H9 (cell line): ENCODE results near the gene FABP1. TPM values are rescaled to one million over a fixed set of nuclear protein-coding genes. Genes with fewer than 3 reads are reported as not detected.

Experiments used
- DNase-seq: peaks from one replicate; pipeline ENCODE4 v3.0.0-alpha.2; 2017
- H2AFZ ChIP-seq: one replicate; pipeline ENCODE4 v1.6.1; 2013; ENCODE audit warnings: mild to moderate bottlenecking, low read length, control low read depth, moderate library complexity
- H2AK5ac ChIP-seq: 2 replicates; pipeline ENCODE4 v1.6.1; 2013; ENCODE audit warnings: low read length, control low read depth, mixed read lengths; ENCODE audit not compliant: insufficient read length
- H2BK120ac ChIP-seq: one replicate; pipeline ENCODE4 v1.6.1; 2013; ENCODE audit warnings: low read depth, mild to moderate bottlenecking, low read length, control low read depth, inconsistent platforms; ENCODE audit not compliant: poor library complexity, severe bottlenecking
- H2BK12ac ChIP-seq: 2 replicates; pipeline ENCODE4 v1.6.1; 2013; ENCODE audit warnings: low read length, control low read depth, mixed read lengths, low read depth; ENCODE audit not compliant: insufficient read length
- H2BK15ac ChIP-seq: 2 replicates; pipeline ENCODE4 v1.6.1; 2013; ENCODE audit warnings: low read depth, low read length, control low read depth
- H2BK20ac ChIP-seq: one replicate; pipeline ENCODE4 v1.6.1; 2013; ENCODE audit warnings: low read depth, mild to moderate bottlenecking, low read length, control low read depth, inconsistent platforms; ENCODE audit not compliant: poor library complexity, severe bottlenecking
- H2BK5ac ChIP-seq: 2 replicates; pipeline ENCODE4 v1.6.1; 2013; ENCODE audit warnings: low read length, control low read depth, mixed read lengths; ENCODE audit not compliant: insufficient read length
- H3K14ac ChIP-seq: 2 replicates; pipeline ENCODE4 v1.6.1; 2013; ENCODE audit warnings: low read length, control low read depth; ENCODE audit not compliant: insufficient read depth
- H3K18ac ChIP-seq: 2 replicates; pipeline ENCODE4 v1.6.1; 2013; ENCODE audit warnings: low read depth, mild to moderate bottlenecking, mixed read lengths, low read length, control low read depth; ENCODE audit not compliant: insufficient read length
- H3K23ac ChIP-seq: 2 replicates; pipeline ENCODE4 v1.6.1; 2013; ENCODE audit warnings: low read length, control low read depth, mixed read lengths, low read depth; ENCODE audit not compliant: insufficient read length
- H3K23me2 ChIP-seq: 2 replicates; pipeline ENCODE4 v1.6.1; 2013; ENCODE audit warnings: low read depth, mild to moderate bottlenecking, mixed read lengths, low read length, control low read depth; ENCODE audit not compliant: insufficient read length, poor library complexity, severe bottlenecking
- H3K27ac ChIP-seq: 2 replicates; pipeline ENCODE4 v1.5.1; 2013; ENCODE audit warnings: low read length, control low read depth, mixed read lengths, low read depth; ENCODE audit not compliant: insufficient read length
- H3K27me3 ChIP-seq: 2 replicates; pipeline ENCODE4 v1.6.1; 2013; ENCODE audit warnings: low read length, control low read depth, inconsistent platforms; ENCODE audit not compliant: insufficient read depth
- H3K4ac ChIP-seq: 2 replicates; pipeline ENCODE4 v1.6.1; 2013; ENCODE audit warnings: low read depth, mild to moderate bottlenecking, control low read depth, inconsistent platforms, low read length, moderate library complexity
- H3K4me1 ChIP-seq: 2 replicates; pipeline ENCODE4 v1.6.1; 2013; ENCODE audit warnings: low read length, control low read depth, inconsistent platforms; ENCODE audit not compliant: insufficient read depth
- H3K4me2 ChIP-seq: 2 replicates; pipeline ENCODE4 v1.6.1; 2013; ENCODE audit warnings: low read length, control low read depth, mixed read lengths; ENCODE audit not compliant: insufficient read length, insufficient read depth
- H3K56ac ChIP-seq: 2 replicates; pipeline ENCODE4 v1.6.1; 2013; ENCODE audit warnings: low read depth, mild to moderate bottlenecking, mixed read lengths, low read length, control low read depth; ENCODE audit not compliant: insufficient read length
- H3K79me1 ChIP-seq: 2 replicates; pipeline ENCODE4 v1.6.1; 2013; ENCODE audit warnings: low read depth, mild to moderate bottlenecking, moderate library complexity, low read length, control low read depth, inconsistent platforms; ENCODE audit not compliant: insufficient read depth, poor library complexity, severe bottlenecking
- H3K79me2 ChIP-seq: 2 replicates; pipeline ENCODE4 v1.6.1; 2013; ENCODE audit warnings: low read length, control low read depth, inconsistent platforms; ENCODE audit not compliant: insufficient read depth
- H3K9ac ChIP-seq: 2 replicates; pipeline ENCODE4 v1.6.1; 2013; ENCODE audit warnings: low read length, control low read depth, mixed read lengths; ENCODE audit not compliant: insufficient read length; ENCODE audit errors: extremely low read depth
- H3K9me3 ChIP-seq: one replicate; pipeline ENCODE4 v1.6.1; 2013; ENCODE audit warnings: low read depth, low read length, inconsistent platforms; ENCODE audit not compliant: control insufficient read depth
- H3T11ph ChIP-seq: one replicate; pipeline ENCODE4 v1.6.1; 2013; ENCODE audit warnings: mild to moderate bottlenecking, low read length, control low read depth, inconsistent platforms
- H4K20me1 ChIP-seq: one replicate; pipeline ENCODE4 v1.6.1; 2013; ENCODE audit not compliant: control insufficient read depth, insufficient read length, insufficient read depth
- H4K5ac ChIP-seq: 2 replicates; pipeline ENCODE4 v1.6.1; 2013; ENCODE audit warnings: low read depth, mild to moderate bottlenecking, mixed read lengths, low read length, control low read depth; ENCODE audit not compliant: insufficient read length
- H4K8ac ChIP-seq: replicated peaks from 2 replicates; pipeline ENCODE4 v1.6.1; 2013; ENCODE audit warnings: low read length, control low read depth, mixed read lengths, low read depth; ENCODE audit not compliant: insufficient read length
- H4K91ac ChIP-seq: 2 replicates; pipeline ENCODE4 v1.6.1; 2013; ENCODE audit warnings: low read depth, mild to moderate bottlenecking, moderate library complexity, mixed read lengths, low read length, control low read depth; ENCODE audit not compliant: insufficient read length
- H3K27ac Mint-ChIP-seq, 3 experiments: 2 replicates in 2 of 3; 3 replicates in 1 of 3; pipeline ENCODE4 v1.8.0; 2020 to 2021; ENCODE audit warnings: mixed read lengths in 3 of 3, mild to moderate bottlenecking in 1 of 3, moderate library complexity in 1 of 3
- H3K27me3 Mint-ChIP-seq: 2 replicates; pipeline ENCODE4 v1.8.0; 2021; ENCODE audit warnings: low read depth, mild to moderate bottlenecking, moderate library complexity, mixed read lengths
- H3K36me3 Mint-ChIP-seq, 3 experiments: 2 replicates in 2 of 3; 3 replicates in 1 of 3; pipeline ENCODE4 v1.8.0; 2020 to 2021; ENCODE audit warnings: low read depth in 3 of 3, mixed read lengths in 3 of 3; ENCODE audit not compliant: insufficient read depth in 1 of 3
- H3K4me1 Mint-ChIP-seq, 2 experiments: 2 replicates each; pipeline ENCODE4 v1.8.0; 2020; ENCODE audit warnings: mixed read lengths in 2 of 2
- H3K4me3 Mint-ChIP-seq, 2 experiments: 2 replicates in 1 of 2; 3 replicates in 1 of 2; pipeline ENCODE4 v1.8.0; 2020 to 2021; ENCODE audit warnings: mild to moderate bottlenecking in 2 of 2, mixed read lengths in 2 of 2, moderate library complexity in 1 of 2
- H3K9me3 Mint-ChIP-seq, 2 experiments: 2 replicates in 1 of 2; 3 replicates in 1 of 2; pipeline ENCODE4 v1.8.0; 2020; ENCODE audit warnings: mild to moderate bottlenecking in 2 of 2, mixed read lengths in 2 of 2, moderate library complexity in 1 of 2
- WGBS: extraction: QIAGEN DNeasy Blood & Tissue Kit; methylation state at CpG from one replicate; pipeline ENCODE4 v1.1.7; 2013; ENCODE audit warnings: missing lambda C conversion rate, low lambda C conversion rate, mixed read lengths; ENCODE audit not compliant: insufficient read length; ENCODE audit errors: extremely low coverage; 5-methylcytosine and 5-hydroxymethylcytosine counted together
- total RNA-seq: library from RNA; stranded (reverse); gene quantifications from 2 replicates; pipeline ENCODE4 v1.2.1, GENCODE V29; 2021
- TF ChIP-seq, protein P1 (sequence below): fragments of 200-600 bp; sonication (generic); conservative IDR thresholded peaks from 3 replicates; pipeline ENCODE4 v1.8.0; 2021; ENCODE audit warnings: antibody characterized with exemption, mild to moderate bottlenecking

FABP1 gene
- total RNA-seq, 1 experiment from 2014 or later: not detected

DNA sequence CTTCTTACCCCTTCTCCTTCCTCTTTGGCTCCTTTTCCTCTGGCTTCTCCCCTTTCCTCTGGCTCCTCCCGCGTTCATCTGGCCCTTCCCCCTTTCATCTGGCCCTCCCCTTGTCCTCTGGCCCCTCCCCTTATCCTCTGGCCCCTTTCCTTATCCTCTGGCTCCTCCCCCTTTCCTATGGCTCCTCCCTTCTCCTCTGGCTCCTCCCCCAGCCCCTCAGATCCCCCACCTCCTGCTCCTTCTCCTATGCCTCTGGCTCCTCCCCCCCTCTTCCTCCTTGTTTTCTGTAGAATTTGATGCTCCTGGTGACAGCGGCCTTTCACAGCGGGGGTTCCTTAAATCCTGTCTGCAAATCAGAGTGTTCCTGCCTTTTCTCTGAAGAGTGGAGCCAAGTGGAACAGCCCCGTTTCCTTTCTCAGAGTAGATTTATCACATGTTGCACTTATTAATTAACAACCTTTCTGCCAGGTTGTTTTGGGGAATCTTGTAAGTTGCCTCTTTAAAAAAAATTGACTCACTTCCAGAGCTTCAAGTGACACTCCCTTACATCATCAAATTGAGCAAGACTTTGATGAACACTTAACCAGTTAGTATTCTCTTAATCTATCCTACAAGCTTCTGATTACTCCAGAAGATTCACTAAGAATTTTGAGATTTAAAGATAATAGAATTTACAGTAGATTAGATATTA, 27.9 kb downstream of the FABP1 start:
- H2BK15ac ChIP-seq: no peak overlapping the region
- Mint-ChIP-seq H3K4me1 (peaks cover 24 to 37% of the 10 kb centered on the region in 2 experiments), H3K27me3 (no peaks in the 10 kb centered on the region; the same call in 1 of the 2 replicates), H3K4me3 (no peak overlapping the region), H3K9me3 (no peaks in the 10 kb centered on the region), H3K36me3 (no peaks in the 10 kb centered on the region), H3K27ac (peak overlapping the region in 1 of 3 experiments; percentile 7; a peak in 1 of 7 replicates)
- H3K18ac ChIP-seq: no peak overlapping the region
- no peaks in the 10 kb centered on the region for H3K9me3 ChIP-seq
- no peak overlapping the region for H3K14ac ChIP-seq
- no peak overlapping the region for H2BK120ac ChIP-seq
- no peak overlapping the region for H4K5ac ChIP-seq
- no peaks in the 10 kb centered on the region for H4K20me1 ChIP-seq
- no peak overlapping the region for H2BK5ac ChIP-seq
- no peak overlapping the region for H2AFZ ChIP-seq
- no peak overlapping the region for H3K4ac ChIP-seq
- TF ChIP-seq, protein P1, sequence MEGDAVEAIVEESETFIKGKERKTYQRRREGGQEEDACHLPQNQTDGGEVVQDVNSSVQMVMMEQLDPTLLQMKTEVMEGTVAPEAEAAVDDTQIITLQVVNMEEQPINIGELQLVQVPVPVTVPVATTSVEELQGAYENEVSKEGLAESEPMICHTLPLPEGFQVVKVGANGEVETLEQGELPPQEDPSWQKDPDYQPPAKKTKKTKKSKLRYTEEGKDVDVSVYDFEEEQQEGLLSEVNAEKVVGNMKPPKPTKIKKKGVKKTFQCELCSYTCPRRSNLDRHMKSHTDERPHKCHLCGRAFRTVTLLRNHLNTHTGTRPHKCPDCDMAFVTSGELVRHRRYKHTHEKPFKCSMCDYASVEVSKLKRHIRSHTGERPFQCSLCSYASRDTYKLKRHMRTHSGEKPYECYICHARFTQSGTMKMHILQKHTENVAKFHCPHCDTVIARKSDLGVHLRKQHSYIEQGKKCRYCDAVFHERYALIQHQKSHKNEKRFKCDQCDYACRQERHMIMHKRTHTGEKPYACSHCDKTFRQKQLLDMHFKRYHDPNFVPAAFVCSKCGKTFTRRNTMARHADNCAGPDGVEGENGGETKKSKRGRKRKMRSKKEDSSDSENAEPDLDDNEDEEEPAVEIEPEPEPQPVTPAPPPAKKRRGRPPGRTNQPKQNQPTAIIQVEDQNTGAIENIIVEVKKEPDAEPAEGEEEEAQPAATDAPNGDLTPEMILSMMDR: no peak
- H3K23me2 ChIP-seq: no peaks in the 10 kb centered on the region
- no peaks in the 10 kb centered on the region for H3K79me1 ChIP-seq
- no peak overlapping the region for H2BK12ac ChIP-seq
- no peak overlapping the region for H4K8ac ChIP-seq
- no peak overlapping the region for H3K56ac ChIP-seq
- no peak overlapping the region for H2AK5ac ChIP-seq
- H3K4me1 ChIP-seq: no peaks in the 10 kb centered on the region; the same call in 1 of the 2 replicates
- no peak overlapping the region for H2BK20ac ChIP-seq
- H3K23ac ChIP-seq: no peak overlapping the region
- H3K9ac ChIP-seq: no peak overlapping the region
- no peak overlapping the region for H3T11ph ChIP-seq
- H3K4me2 ChIP-seq: no peak overlapping the region
- WGBS: no CpG with 5 or more reads among the region's 5 CpGs
- no peaks in the 10 kb centered on the region for H3K27me3 ChIP-seq
- H3K27ac ChIP-seq: no peak overlapping the region
- H3K79me2 ChIP-seq: no peaks in the 10 kb centered on the region
- DNase-seq: peak; percentile 96
- H4K91ac ChIP-seq: no peak overlapping the region
